Smooth muscle cell (in vitro differentiated cells): ENCODE measurements around the gene TAAR2. TPM values are rescaled to one million over a fixed set of nuclear protein-coding genes. Genes with fewer than 3 reads are reported as not detected.

Experiments used
- DNase-seq: peaks from one replicate; lab custom pipeline; 2025; ENCODE audit not compliant: unreplicated experiment; lab: John Stamatoyannopoulos, UW
- H2AFZ ChIP-seq: fragments of 200-600 bp; sonication (generic); 2 replicates; pipeline ENCODE4 v1.6.0; 2016; ENCODE audit warnings: antibody characterized with exemption, low read depth, mild to moderate bottlenecking
- H3F3A ChIP-seq: fragments of 200-600 bp; sonication (generic); 2 replicates; pipeline ENCODE4 v1.6.0; 2017; ENCODE audit warnings: antibody characterized with exemption, low read depth
- H3K27ac ChIP-seq: fragments of 200-600 bp; sonication (generic); 2 replicates; pipeline ENCODE4 v1.5.1; 2016; ENCODE audit warnings: low read depth, mild to moderate bottlenecking
- H3K27me3 ChIP-seq: fragments of 200-600 bp; sonication (generic); 2 replicates; pipeline ENCODE4 v1.6.1; 2016; ENCODE audit warnings: low read depth, mild to moderate bottlenecking
- H3K36me3 ChIP-seq: fragments of 200-600 bp; sonication (generic); 2 replicates; pipeline ENCODE4 v1.5.1; 2016; ENCODE audit warnings: low read depth
- H3K4me1 ChIP-seq: fragments of 200-600 bp; sonication (generic); 2 replicates; pipeline ENCODE4 v1.5.1; 2016; ENCODE audit warnings: low read depth
- H3K4me2 ChIP-seq: fragments of 200-600 bp; sonication (generic); 2 replicates; pipeline ENCODE4 v1.6.0; 2016; ENCODE audit warnings: mild to moderate bottlenecking
- H3K4me3 ChIP-seq: fragments of 200-600 bp; sonication (generic); 2 replicates; pipeline ENCODE4 v1.5.1; 2016; ENCODE audit warnings: mild to moderate bottlenecking
- H3K79me2 ChIP-seq: fragments of 200-600 bp; sonication (generic); 2 replicates; pipeline ENCODE4 v1.6.0; 2016; ENCODE audit warnings: low read depth, mild to moderate bottlenecking
- H3K9ac ChIP-seq: fragments of 200-600 bp; sonication (generic); 2 replicates; pipeline ENCODE4 v1.6.0; 2016; ENCODE audit warnings: low read depth
- H3K9me3 ChIP-seq: fragments of 200-600 bp; sonication (generic); replicated peaks from 2 replicates; pipeline ENCODE4 v1.5.1; 2016; ENCODE audit warnings: low read depth
- H4K20me1 ChIP-seq: fragments of 200-600 bp; sonication (generic); 2 replicates; pipeline ENCODE4 v1.6.0; 2016; ENCODE audit warnings: low read depth
- CTCF ChIP-seq: fragments of 200-600 bp; sonication (generic); IDR thresholded peaks from 2 replicates; pipeline ENCODE4 v1.5.1; 2017; ENCODE audit warnings: borderline replicate concordance, mild to moderate bottlenecking, antibody characterized with exemption; ENCODE audit not compliant: insufficient read depth, poor library complexity, severe bottlenecking
- WGBS: methylation state at CpG from one replicate; pipeline ENCODE4 v1.1.7; 2016; ENCODE audit warnings: low lambda C conversion rate; 5-methylcytosine and 5-hydroxymethylcytosine counted together
- polyA plus RNA-seq: library from polyadenylated mRNA; unstranded; fragments of >200 nt; fragmentation: Nextera tagmentation; extraction: Ambion mirVana; gene quantifications from 2 replicates; pipeline ENCODE4 v1.2.1, GENCODE V29; 2016
- total RNA-seq: library from RNA; depleted of rRNA; stranded (reverse); fragments of >200 nt; gene quantifications from 2 replicates; pipeline ENCODE4 v1.2.3, GENCODE V29; 2014

TAAR2 gene
- total and polyA plus RNA-seq, 2 experiments from 2014 or later: not detected

GRCh38 chr6:132669690-132670291 lies 45.7 kb upstream of the TAAR2 start:
- Histone ChIP-seq H4K20me1 (no peaks in the 10 kb centered on the region), H2AFZ (peak overlapping the region; percentile 80), H3K4me1 (no peaks in the 10 kb centered on the region), H3K9ac (no peak overlapping the region), H3K36me3 (no peaks in the 10 kb centered on the region), H3K27ac (no peak overlapping the region), H3K4me3 (no peak overlapping the region), H3F3A (no peaks in the 10 kb centered on the region), H3K79me2 (no peaks in the 10 kb centered on the region), H3K4me2 (no peak overlapping the region), H3K9me3 (no peaks in the 10 kb centered on the region), H3K27me3 (no peaks in the 10 kb centered on the region)
- TF ChIP-seq CTCF: peak; percentile 57
- WGBS: 53% methylated on average over 4 of the region's 4 CpGs
- DNase-seq: no peak

GRCh38 chr6:132666118-132666517 lies 42.0 kb upstream of the TAAR2 start:
- Histone ChIP-seq H3K27me3 (no peaks in the 10 kb centered on the region), H2AFZ (no peak overlapping the region), H3K4me2 (no peak overlapping the region), H3K9me3 (no peaks in the 10 kb centered on the region), H3F3A (no peaks in the 10 kb centered on the region), H3K79me2 (no peaks in the 10 kb centered on the region), H3K9ac (no peak overlapping the region), H3K4me1 (no peaks in the 10 kb centered on the region), H3K27ac (no peak overlapping the region), H3K36me3 (no peaks in the 10 kb centered on the region), H4K20me1 (no peaks in the 10 kb centered on the region), H3K4me3 (no peak overlapping the region)
- WGBS: 76% methylated on average over 4 of the region's 4 CpGs
- no peak for DNase-seq
- no peak for TF ChIP-seq CTCF

GRCh38 chr6:132664309-132665034 lies 40.4 kb upstream of the TAAR2 start:
- no peaks in the 10 kb centered on the region for H3K79me2 ChIP-seq
- TF ChIP-seq CTCF: no peak
- WGBS: 100% methylated on average over 1 of the region's 1 CpG
- H3K4me1 ChIP-seq: no peaks in the 10 kb centered on the region
- H2AFZ ChIP-seq: no peak overlapping the region
- no peaks in the 10 kb centered on the region for H3K36me3 ChIP-seq
- H4K20me1 ChIP-seq: no peaks in the 10 kb centered on the region
- H3K4me3 ChIP-seq: no peak overlapping the region
- H3F3A ChIP-seq: no peaks in the 10 kb centered on the region
- no peak overlapping the region for H3K27ac ChIP-seq
- no peak overlapping the region for H3K4me2 ChIP-seq
- H3K9me3 ChIP-seq: no peaks in the 10 kb centered on the region
- no peak for DNase-seq
- no peak overlapping the region for H3K9ac ChIP-seq
- no peaks in the 10 kb centered on the region for H3K27me3 ChIP-seq
